ENCODE results near the gene CYB561A3. TPM values are rescaled to one million over a fixed set of nuclear protein-coding genes. Genes with fewer than 3 reads are reported as not detected.

CYB561A3 gene
- total RNA-seq, 1 experiment from 2014 or later: 34.9 TPM

- POLR2A ChIA-PET: interaction anchor here (0.6 kb wide), 1 partner anchor 53 kb away, joined by 7 read pairs; the partner anchor contains the start of genes CYB561A3 and TMEM138
Observed at GRCh38 chr11:61309141-61309540, 52.5 kb downstream of the CYB561A3 start.

GRCh38 chr11:61307354-61307753 lies 54.3 kb downstream of the CYB561A3 start:
- Mint-ChIP-seq H3K4me3 (ENCODE audit: unreplicated experiment) (no peak overlapping the region), H3K4me1 (ENCODE audit: low read depth, unreplicated experiment) (no peaks in the 10 kb centered on the region), H3K9me3 (ENCODE audit: unreplicated experiment) (no peaks in the 10 kb centered on the region), H3K27me3 (ENCODE audit: insufficient read depth, unreplicated experiment) (no peaks in the 10 kb centered on the region), H3K27ac (ENCODE audit: unreplicated experiment) (no peak overlapping the region), H3K36me3 (ENCODE audit: insufficient read depth, unreplicated experiment) (peaks cover 20% of the 10 kb centered on the region)
- TF ChIP-seq CTCF (IDR thresholded peaks at IDR 0.05; ENCODE audit: insufficient read depth in 1 of 2, low read depth in 1 of 2, low read length in 1 of 2, severe bottlenecking in 1 of 2, unreplicated experiment in 1 of 2): no peak
- H3K4me1 ChIP-seq: no peaks in the 10 kb centered on the region
- no TSS peak for BruUV-seq (replicated peaks)
- H3K27me3 ChIP-seq (replicated peaks; ENCODE audit: control insufficient read depth, insufficient read depth, low read length): no peaks in the 10 kb centered on the region
- no peak for DNase-seq
- no peaks in the 10 kb centered on the region for H3K9me3 ChIP-seq
- ChIA-PET CTCF (no interaction called here), POLR2A (no interaction called here)
- intact Hi-C loops (cut with micrococcal nuclease; ENCODE audit: unreplicated experiment): no loop called here
- no peak overlapping the region for H3K4me3 ChIP-seq (ENCODE audit: low read depth, low read length)
- no peaks in the 10 kb centered on the region; the same call in none of the 2 replicates for H3K36me3 ChIP-seq (ENCODE audit: control insufficient read depth, insufficient read depth, low read length)

More at GRCh38 chr11:61309141-61309540, 52.5 kb downstream of the CYB561A3 start:
- no peaks in the 10 kb centered on the region for H3K4me1 ChIP-seq
- H3K36me3 ChIP-seq (ENCODE audit: control insufficient read depth, insufficient read depth, low read length): peaks cover 2% of the 10 kb centered on the region
- Mint-ChIP-seq H3K9me3 (ENCODE audit: unreplicated experiment) (no peaks in the 10 kb centered on the region), H3K27ac (ENCODE audit: unreplicated experiment) (no peak overlapping the region), H3K4me3 (ENCODE audit: unreplicated experiment) (no peak overlapping the region), H3K27me3 (ENCODE audit: insufficient read depth, unreplicated experiment) (no peaks in the 10 kb centered on the region), H3K36me3 (ENCODE audit: insufficient read depth, unreplicated experiment) (peaks cover 37% of the 10 kb centered on the region), H3K4me1 (ENCODE audit: low read depth, unreplicated experiment) (no peaks in the 10 kb centered on the region)
- no TSS peak for BruUV-seq (replicated peaks)
- intact Hi-C loops (cut with micrococcal nuclease; ENCODE audit: unreplicated experiment): no loop called here
- H3K4me3 ChIP-seq (ENCODE audit: low read depth, low read length): no peak overlapping the region
- TF ChIP-seq CTCF (IDR thresholded peaks at IDR 0.05; ENCODE audit: insufficient read depth in 1 of 2, low read depth in 1 of 2, low read length in 1 of 2, severe bottlenecking in 1 of 2, unreplicated experiment in 1 of 2): no peak
- CTCF ChIA-PET: no interaction called here
- no peaks in the 10 kb centered on the region for H3K27me3 ChIP-seq (replicated peaks; ENCODE audit: control insufficient read depth, insufficient read depth, low read length)
- DNase-seq: no peak
- H3K9me3 ChIP-seq: no peaks in the 10 kb centered on the region

- H3K4me3 Mint-ChIP-seq (ENCODE audit: unreplicated experiment): no peak overlapping the region
- DNase-seq: no peak
- peaks cover 2% of the 10 kb centered on the region for H3K36me3 ChIP-seq (ENCODE audit: control insufficient read depth, insufficient read depth, low read length)
Observed at GRCh38 chr11:61306221-61306620, 55.5 kb downstream of the CYB561A3 start.

More at GRCh38 chr11:61306221-61306620, 55.5 kb downstream of the CYB561A3 start:
- ChIA-PET POLR2A (no interaction called here), CTCF (no interaction called here)
- no peaks in the 10 kb centered on the region for H3K4me1 Mint-ChIP-seq (ENCODE audit: low read depth, unreplicated experiment)
- H3K27ac Mint-ChIP-seq (ENCODE audit: unreplicated experiment): no peak overlapping the region
- Histone ChIP-seq H3K27me3 (replicated peaks; ENCODE audit: control insufficient read depth, insufficient read depth, low read length) (no peaks in the 10 kb centered on the region), H3K9me3 (no peaks in the 10 kb centered on the region), H3K4me3 (ENCODE audit: low read depth, low read length) (no peak overlapping the region), H3K4me1 (no peaks in the 10 kb centered on the region)
- intact Hi-C loops (cut with micrococcal nuclease; ENCODE audit: unreplicated experiment): no loop called here
- BruUV-seq (replicated peaks): no TSS peak
- H3K9me3 Mint-ChIP-seq (ENCODE audit: unreplicated experiment): no peaks in the 10 kb centered on the region
- peaks cover 10% of the 10 kb centered on the region for H3K36me3 Mint-ChIP-seq (ENCODE audit: insufficient read depth, unreplicated experiment)
- no peak for TF ChIP-seq CTCF (IDR thresholded peaks at IDR 0.05; ENCODE audit: insufficient read depth in 1 of 2, low read depth in 1 of 2, low read length in 1 of 2, severe bottlenecking in 1 of 2, unreplicated experiment in 1 of 2)
- no peaks in the 10 kb centered on the region for H3K27me3 Mint-ChIP-seq (ENCODE audit: insufficient read depth, unreplicated experiment)
